Brain microvascular endothelial cell (primary cell): ENCODE measurements around the gene FHOD1.
A peak's percentile ranks its signal among the peaks of the same experiment; 100 is the strongest.

Experiments
- DNase-seq: peaks from one replicate; pipeline ENCODE4 v3.0.0-alpha.2; 2020
- H3K27ac ChIP-seq: fragments of 250-450 bp; sonication (Bioruptor Pico); 2 replicates; pipeline ENCODE4 v1.5.1; 2020; ENCODE audit warnings: mild to moderate bottlenecking, moderate library complexity
- H3K27me3 ChIP-seq: fragments of 250-450 bp; sonication (Bioruptor Pico); replicated peaks from 2 replicates; pipeline ENCODE4 v1.5.1; 2020; ENCODE audit warnings: mild to moderate bottlenecking
- H3K36me3 ChIP-seq: fragments of 250-450 bp; sonication (Bioruptor Pico); replicated peaks from 2 replicates; pipeline ENCODE4 v1.5.1; 2020; ENCODE audit warnings: mild to moderate bottlenecking
- H3K4me3 ChIP-seq: 2 replicates; pipeline ENCODE4 v1.5.1; 2011; ENCODE audit warnings: low read depth, mild to moderate bottlenecking, control low read depth, low read length, moderate library complexity
- CTCF ChIP-seq: IDR thresholded peaks from 2 replicates; pipeline ENCODE4 v1.5.1; 2011; ENCODE audit warnings: low read depth, mild to moderate bottlenecking, moderate library complexity, low read length, control low read depth, inconsistent platforms; ENCODE audit errors: missing control alignments
- in situ Hi-C: cut with HindIII; loops from 2 replicates; pipeline ENCODE4 v1.10.0; 2017; ENCODE audit warnings: low sequenced_read_pairs, low pct_ligation_motif_present

The FHOD1 gene

GRCh38 chr16:67238806-67239470, 8.3 kb downstream of the FHOD1 start:
- no peak for TF ChIP-seq CTCF
- in situ Hi-C loops, result no loop called here
- no peak overlapping the region for H3K27ac ChIP-seq
- H3K36me3 ChIP-seq, result peaks cover 53% of the 10 kb centered on the region
- H3K4me3 ChIP-seq, result no peak overlapping the region
- no peak for DNase-seq
- no peaks in the 10 kb centered on the region for H3K27me3 ChIP-seq

GRCh38 chr16:67238278-67238575, 9.1 kb downstream of the FHOD1 start:
- H3K36me3 ChIP-seq, result peaks cover 57% of the 10 kb centered on the region
- H3K27ac ChIP-seq, result no peak overlapping the region
- TF ChIP-seq CTCF, result no peak
- H3K4me3 ChIP-seq, result no peak overlapping the region
- no peak for DNase-seq
- in situ Hi-C loops, result no loop called here
- no peaks in the 10 kb centered on the region for H3K27me3 ChIP-seq

- no peak for DNase-seq
- Histone ChIP-seq H3K27ac (no peak overlapping the region), H3K36me3 (peaks cover 61% of the 10 kb centered on the region), H3K4me3 (no peak overlapping the region), H3K27me3 (no peaks in the 10 kb centered on the region)
- no peak for TF ChIP-seq CTCF
- in situ Hi-C loops, result no loop called here
These were observed 9.6 kb downstream of the FHOD1 start for GRCh38 chr16:67237396-67238277.

- Histone ChIP-seq H3K27me3 (no peaks in the 10 kb centered on the region), H3K36me3 (peaks cover 67% of the 10 kb centered on the region), H3K4me3 (no peak overlapping the region), H3K27ac (no peak overlapping the region)
- in situ Hi-C loops, result no loop called here
- peak; percentile 39 for DNase-seq
- TF ChIP-seq CTCF, result no peak
These were observed 10.5 kb downstream of the FHOD1 start for GRCh38 chr16:67236563-67237395.

- Histone ChIP-seq H3K36me3 (peaks cover 75% of the 10 kb centered on the region), H3K27ac (no peak overlapping the region), H3K4me3 (no peak overlapping the region), H3K27me3 (no peaks in the 10 kb centered on the region)
- TF ChIP-seq CTCF, result no peak
- DNase-seq, result no peak
- in situ Hi-C loops, result no loop called here
These were observed 11.3 kb downstream of the FHOD1 start for GRCh38 chr16:67235816-67236562.
